ENCODE data around the gene BMPR2. TPM values are rescaled to one million over a fixed set of nuclear protein-coding genes. Genes with fewer than 3 reads are reported as not detected.

The BMPR2 gene
- total and polyA plus RNA-seq, 2 of the 4 experiments (the other 2 are of a cell fraction): 17.0 to 30.1 TPM

DNA sequence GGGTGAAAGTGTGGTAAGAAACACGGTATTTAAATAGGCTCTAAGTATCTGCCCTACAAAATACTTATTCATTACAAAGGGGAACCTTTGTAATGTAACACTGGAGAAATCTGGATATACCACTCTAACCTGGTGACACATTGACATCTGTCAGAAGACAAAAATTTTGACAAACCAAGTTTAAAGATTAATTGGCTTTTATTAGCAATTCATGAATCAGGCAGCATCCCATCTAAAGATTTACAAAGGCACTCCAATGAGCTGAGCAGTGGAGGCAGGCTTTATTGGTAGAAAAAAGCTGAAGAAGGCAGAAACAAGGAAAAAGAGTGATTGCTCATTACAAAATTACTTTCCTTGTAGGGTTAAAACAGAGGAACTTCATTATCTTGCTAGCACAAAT lies 35.0 kb downstream of the BMPR2 start:
- in situ Hi-C loops (cut with MboI; ENCODE audit: low sequenced_read_pairs): no loop called here

More for the DNA sequence above, 35.0 kb downstream of the BMPR2 start:
- no peaks in the 10 kb centered on the region; the same call in 1 of the 2 replicates for H3K9me1 ChIP-seq (ENCODE audit: insufficient read depth, low read length)
- no peak overlapping the region for H3K27ac ChIP-seq (ENCODE audit: insufficient read depth, low read length)
- no peak overlapping the region for H3K9ac ChIP-seq (ENCODE audit: low read depth, low read length)
- H3K4me2 ChIP-seq (ENCODE audit: low read depth, low read length): no peak overlapping the region
- H3K4me1 ChIP-seq (ENCODE audit: control insufficient read depth, insufficient read depth, low read length): 0 out of 2 replicates have a peak, but pooled peaks cover 2% of the 10 kb centered on the region
- no peak overlapping the region for H3K4ac ChIP-seq (ENCODE audit: low read depth, low read length)
- no peak overlapping the region for H4K91ac ChIP-seq (ENCODE audit: insufficient read depth, low read depth, low read length)
- no peak overlapping the region for H2BK20ac ChIP-seq (ENCODE audit: low read depth, low read length)
- H4K5ac ChIP-seq (ENCODE audit: low read depth, low read length): no peak overlapping the region
- ATAC-seq (ENCODE audit: low read depth): no peak
- BruUV-seq (replicated peaks): TSS peak; percentile 6
- POLR2A ChIA-PET (ENCODE audit: unreplicated experiment): no interaction called here
- TF ChIP-seq RAD21 (IDR thresholded peaks at IDR 0.05; ENCODE audit: low read length) (no peak), SMC3 (IDR thresholded peaks at IDR 0.05; ENCODE audit: low read depth, low read length) (no peak), USF2 (IDR thresholded peaks at IDR 0.05; ENCODE audit: low read depth, low read length) (no peak), MAZ (IDR thresholded peaks at IDR 0.05; ENCODE audit: borderline replicate concordance, low read depth, low read length) (no peak), BHLHE40 (IDR thresholded peaks at IDR 0.05; ENCODE audit: low read depth, low read length) (no peak), CEBPB (IDR thresholded peaks at IDR 0.05; ENCODE audit: low read depth, low read length) (no peak), MAFK (IDR thresholded peaks at IDR 0.05; ENCODE audit: low read depth, low read length) (no peak), ELK1 (IDR thresholded peaks at IDR 0.05; ENCODE audit: borderline replicate concordance, low read depth, low read length) (no peak), MXI1 (IDR thresholded peaks at IDR 0.05; ENCODE audit: borderline replicate concordance, low read depth, low read length) (no peak), NFE2L2 (IDR thresholded peaks at IDR 0.05; ENCODE audit: low read depth, low read length) (no peak)
- TF ChIP-seq, protein P1, sequence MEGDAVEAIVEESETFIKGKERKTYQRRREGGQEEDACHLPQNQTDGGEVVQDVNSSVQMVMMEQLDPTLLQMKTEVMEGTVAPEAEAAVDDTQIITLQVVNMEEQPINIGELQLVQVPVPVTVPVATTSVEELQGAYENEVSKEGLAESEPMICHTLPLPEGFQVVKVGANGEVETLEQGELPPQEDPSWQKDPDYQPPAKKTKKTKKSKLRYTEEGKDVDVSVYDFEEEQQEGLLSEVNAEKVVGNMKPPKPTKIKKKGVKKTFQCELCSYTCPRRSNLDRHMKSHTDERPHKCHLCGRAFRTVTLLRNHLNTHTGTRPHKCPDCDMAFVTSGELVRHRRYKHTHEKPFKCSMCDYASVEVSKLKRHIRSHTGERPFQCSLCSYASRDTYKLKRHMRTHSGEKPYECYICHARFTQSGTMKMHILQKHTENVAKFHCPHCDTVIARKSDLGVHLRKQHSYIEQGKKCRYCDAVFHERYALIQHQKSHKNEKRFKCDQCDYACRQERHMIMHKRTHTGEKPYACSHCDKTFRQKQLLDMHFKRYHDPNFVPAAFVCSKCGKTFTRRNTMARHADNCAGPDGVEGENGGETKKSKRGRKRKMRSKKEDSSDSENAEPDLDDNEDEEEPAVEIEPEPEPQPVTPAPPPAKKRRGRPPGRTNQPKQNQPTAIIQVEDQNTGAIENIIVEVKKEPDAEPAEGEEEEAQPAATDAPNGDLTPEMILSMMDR (conservative IDR thresholded peaks at IDR 0.05; ENCODE audit: low read depth, low read length): no peak
- no peak overlapping the region for H3K18ac ChIP-seq (ENCODE audit: low read depth, low read length)
- H2AK5ac ChIP-seq (ENCODE audit: low read depth, low read length): no peak overlapping the region
- H4K20me1 ChIP-seq (ENCODE audit: insufficient read depth, low read length): peaks cover 9% of the 10 kb centered on the region; the same call in 1 of the 2 replicates
- no peaks in the 10 kb centered on the region for H3K9me3 ChIP-seq (ENCODE audit: control insufficient read depth, insufficient read depth, low read length)
- H2AFZ ChIP-seq (replicated peaks; ENCODE audit: low read length, poor library complexity): no peak overlapping the region
- no peak overlapping the region for H3K23ac ChIP-seq (ENCODE audit: low read depth, low read length)
- H3K56ac ChIP-seq (ENCODE audit: extremely low read depth, insufficient read depth, low read length): no peak overlapping the region
- no peak overlapping the region for H2AK9ac ChIP-seq (replicated peaks; ENCODE audit: low read depth, low read length, poor library complexity)
- H3K79me1 ChIP-seq (ENCODE audit: low read depth in 1 of 2, low read length in 2 of 2): peaks cover 23 to 62% of the 10 kb centered on the region in 2 experiments
- dilution Hi-C loops (cut with HindIII; ENCODE audit: low sequenced_read_pairs, unreplicated experiment) (no loop called here), intact Hi-C loops (cut with micrococcal nuclease) (no loop called here)
- H2BK5ac ChIP-seq (ENCODE audit: low read depth, low read length, poor library complexity, severe bottlenecking): no peak overlapping the region
- CTCF ChIA-PET: interaction anchor here (0.7 kb wide), 1 partner anchor 61 kb away, joined by 3 read pairs; no protein-coding TSS in a partner anchor
- no peak overlapping the region for H2BK15ac ChIP-seq (ENCODE audit: low read depth, low read length)
- H3K4me3 ChIP-seq (ENCODE audit: insufficient read depth, low read depth, low read length): no peak overlapping the region
- WGBS, 2 experiments (ENCODE audit: extremely low coverage in 2 of 2, insufficient read length in 1 of 2): no CpG with 5 or more reads among the region's 1 CpG
- no peak for DNase-seq
- no peak overlapping the region for H4K8ac ChIP-seq (ENCODE audit: low read depth in 2 of 2, low read length in 2 of 2)
- no peaks in the 10 kb centered on the region for H3K27me3 ChIP-seq (ENCODE audit: control insufficient read depth, insufficient read depth, low read length)
- no peaks in the 10 kb centered on the region for H3K36me3 ChIP-seq (ENCODE audit: control insufficient read depth, insufficient read depth, low read length)
- no peak overlapping the region for H3K14ac ChIP-seq (replicated peaks; ENCODE audit: low read depth, low read length)
- H2BK120ac ChIP-seq (ENCODE audit: low read depth, low read length): no peak overlapping the region
